ENCODE measurements around the gene NUB1. TPM values are rescaled to one million over a fixed set of nuclear protein-coding genes. Genes with fewer than 3 reads are reported as not detected.

NUB1 gene
- total RNA-seq, 1 experiment from 2014 or later, result 48.5 TPM

DNA sequence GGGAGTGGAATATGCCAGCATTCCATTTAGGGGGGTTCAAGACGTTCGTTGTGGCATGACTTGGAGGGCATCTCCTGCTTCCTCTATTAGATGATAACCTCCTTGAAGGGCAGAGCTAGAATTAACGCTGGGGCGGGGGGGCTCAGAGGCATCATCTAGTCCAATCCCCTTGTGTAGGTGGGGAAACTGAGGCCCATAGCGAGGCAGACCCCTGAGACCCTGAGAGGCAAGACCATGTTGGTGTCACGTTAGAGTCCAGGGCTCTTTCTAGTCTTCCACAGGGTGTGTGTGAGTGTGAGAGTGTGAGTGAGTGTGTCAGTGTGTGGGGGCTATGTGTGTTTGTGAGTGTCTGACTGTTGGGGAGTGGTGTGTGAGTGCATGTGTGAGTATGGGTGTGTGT, 29.3 kb upstream of the NUB1 start:
- peaks cover 0 to 2% (median 2%) of the 10 kb centered on the region in 3 experiments; a peak in 3 of 7 replicates for H3K36me3 Mint-ChIP-seq (ENCODE audit: insufficient read depth in 1 of 3, low read depth in 3 of 3)
- Histone ChIP-seq H3K23me2 (ENCODE audit: insufficient read length, low read depth, low read length, poor library complexity, severe bottlenecking) (no peaks in the 10 kb centered on the region), H3K23ac (ENCODE audit: insufficient read length, low read depth, low read length) (no peak overlapping the region), H3K79me2 (ENCODE audit: insufficient read depth, low read length) (no peaks in the 10 kb centered on the region), H4K91ac (ENCODE audit: insufficient read length, low read depth, low read length) (no peak overlapping the region), H3K9ac (ENCODE audit: extremely low read depth, insufficient read length, low read length) (no peak overlapping the region), H2AFZ (ENCODE audit: low read length) (no peak overlapping the region), H3K18ac (ENCODE audit: insufficient read length, low read depth, low read length) (no peak overlapping the region), H3K4me2 (ENCODE audit: insufficient read depth, insufficient read length, low read length) (no peak overlapping the region), H2BK12ac (ENCODE audit: insufficient read length, low read depth, low read length) (no peak overlapping the region), H3T11ph (ENCODE audit: low read length) (no peak overlapping the region), H4K20me1 (ENCODE audit: control insufficient read depth, insufficient read depth, insufficient read length) (no peaks in the 10 kb centered on the region), H4K8ac (replicated peaks; ENCODE audit: insufficient read length, low read depth, low read length) (no peak overlapping the region), H4K5ac (ENCODE audit: insufficient read length, low read depth, low read length) (no peak overlapping the region), H2BK5ac (ENCODE audit: insufficient read length, low read length) (no peak overlapping the region), H3K27ac (ENCODE audit: insufficient read length, low read depth, low read length) (no peak overlapping the region), H2AK5ac (ENCODE audit: insufficient read length, low read length) (no peak overlapping the region), H2BK120ac (ENCODE audit: low read depth, low read length, poor library complexity, severe bottlenecking) (no peak overlapping the region), H3K9me3 (ENCODE audit: control insufficient read depth, low read depth, low read length) (peaks cover 6% of the 10 kb centered on the region), H3K4me1 (ENCODE audit: insufficient read depth, low read length) (no peaks in the 10 kb centered on the region), H3K27me3 (ENCODE audit: insufficient read depth, low read length) (no peaks in the 10 kb centered on the region), H3K14ac (ENCODE audit: insufficient read depth, low read length) (no peak overlapping the region), H2BK15ac (ENCODE audit: low read depth, low read length) (no peak overlapping the region), H3K79me1 (ENCODE audit: insufficient read depth, low read depth, low read length, poor library complexity, severe bottlenecking) (no peaks in the 10 kb centered on the region), H3K56ac (ENCODE audit: insufficient read length, low read depth, low read length) (no peak overlapping the region), H2BK20ac (ENCODE audit: low read depth, low read length, poor library complexity, severe bottlenecking) (no peak overlapping the region), H3K4ac (ENCODE audit: low read depth, low read length) (no peak overlapping the region)
- 0 out of 4 replicates have a peak, but pooled peaks cover 0 to 2% of the 10 kb centered on the region in 2 experiments for H3K4me1 Mint-ChIP-seq
- H3K9me3 Mint-ChIP-seq, result peaks cover 9% of the 10 kb centered on the region in 2 experiments
- no peak overlapping the region for H3K27ac Mint-ChIP-seq
- no CpG with 5 or more reads among the region's 6 CpGs for WGBS (ENCODE audit: extremely low coverage, insufficient read length, low lambda C conversion rate)
- DNase-seq, result no peak
- TF ChIP-seq, protein P1, sequence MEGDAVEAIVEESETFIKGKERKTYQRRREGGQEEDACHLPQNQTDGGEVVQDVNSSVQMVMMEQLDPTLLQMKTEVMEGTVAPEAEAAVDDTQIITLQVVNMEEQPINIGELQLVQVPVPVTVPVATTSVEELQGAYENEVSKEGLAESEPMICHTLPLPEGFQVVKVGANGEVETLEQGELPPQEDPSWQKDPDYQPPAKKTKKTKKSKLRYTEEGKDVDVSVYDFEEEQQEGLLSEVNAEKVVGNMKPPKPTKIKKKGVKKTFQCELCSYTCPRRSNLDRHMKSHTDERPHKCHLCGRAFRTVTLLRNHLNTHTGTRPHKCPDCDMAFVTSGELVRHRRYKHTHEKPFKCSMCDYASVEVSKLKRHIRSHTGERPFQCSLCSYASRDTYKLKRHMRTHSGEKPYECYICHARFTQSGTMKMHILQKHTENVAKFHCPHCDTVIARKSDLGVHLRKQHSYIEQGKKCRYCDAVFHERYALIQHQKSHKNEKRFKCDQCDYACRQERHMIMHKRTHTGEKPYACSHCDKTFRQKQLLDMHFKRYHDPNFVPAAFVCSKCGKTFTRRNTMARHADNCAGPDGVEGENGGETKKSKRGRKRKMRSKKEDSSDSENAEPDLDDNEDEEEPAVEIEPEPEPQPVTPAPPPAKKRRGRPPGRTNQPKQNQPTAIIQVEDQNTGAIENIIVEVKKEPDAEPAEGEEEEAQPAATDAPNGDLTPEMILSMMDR (conservative IDR thresholded peaks at IDR 0.05), result no peak
- H3K4me3 Mint-ChIP-seq, result no peak overlapping the region
- peaks cover 5% of the 10 kb centered on the region; the same call in 1 of the 2 replicates for H3K27me3 Mint-ChIP-seq (ENCODE audit: low read depth)
